HEK293T (cell line): ENCODE results near the gene SLC38A3.
"Not testable (repeated sequence)": the region's sequence is repeated elsewhere in the genome, so short reads cannot be mapped to it uniquely, and the experiment has no call there.

Source experiments
- BHLHE40 ChIP-seq: fragments of 450-650 bp; IDR thresholded peaks from 2 replicates; pipeline ENCODE4 v1.6.1; 2016; ENCODE audit warnings: mild to moderate bottlenecking, moderate library complexity, borderline replicate concordance
- CTBP1 ChIP-seq: fragments of 450-650 bp; IDR thresholded peaks from 2 replicates; pipeline ENCODE4 v1.6.1; 2016; ENCODE audit warnings: borderline replicate concordance
- ELF4 ChIP-seq: fragments of 450-650 bp; IDR thresholded peaks from 2 replicates; pipeline ENCODE4 v1.6.1; 2017; ENCODE audit warnings: antibody characterized with exemption
- HDGF ChIP-seq: fragments of 450-650 bp; IDR thresholded peaks from 2 replicates; pipeline ENCODE4 v1.6.1; 2017; ENCODE audit warnings: antibody characterized with exemption, borderline replicate concordance

DNA sequence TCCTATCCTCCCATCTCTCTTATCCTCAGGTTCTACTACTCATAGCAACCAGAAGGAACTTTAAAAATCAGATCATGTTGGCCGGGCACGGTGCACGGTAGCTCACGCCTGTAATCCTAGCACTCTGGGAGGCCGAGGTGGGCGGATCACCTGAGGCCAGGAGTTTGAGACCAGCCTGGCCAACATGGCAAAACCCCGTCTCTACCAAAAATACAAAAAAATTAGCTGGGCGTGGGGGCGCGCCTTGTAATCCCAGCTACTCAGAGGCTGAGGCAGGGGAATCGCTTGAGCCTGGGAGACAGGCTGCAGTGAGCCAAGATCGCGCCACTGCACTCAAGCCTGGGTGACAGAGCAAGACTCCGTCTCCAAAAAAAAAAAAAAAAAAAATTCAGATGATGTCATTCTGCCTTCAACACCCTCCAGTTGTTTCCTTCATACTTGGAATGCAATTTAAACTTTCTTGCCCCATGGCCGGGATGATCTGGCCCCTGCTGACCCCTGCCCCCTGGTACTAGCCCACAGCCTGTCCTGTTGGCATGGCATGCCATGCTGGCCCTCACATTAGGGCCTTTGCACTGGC, 23.2 kb downstream of the SLC38A3 start:
- TF ChIP-seq HDGF, BHLHE40, CTBP1, ELF4: not testable (repeated sequence)
